ENCODE data around the gene SPARCL1. TPM values are rescaled to one million over a fixed set of nuclear protein-coding genes. Genes with fewer than 3 reads are reported as not detected.
"Not testable (repeated sequence)": the region's sequence is repeated elsewhere in the genome, so short reads cannot be mapped to it uniquely, and the experiment has no call there.

The SPARCL1 gene
- total RNA-seq, 1 experiment from 2014 or later: 0.85 TPM

DNA sequence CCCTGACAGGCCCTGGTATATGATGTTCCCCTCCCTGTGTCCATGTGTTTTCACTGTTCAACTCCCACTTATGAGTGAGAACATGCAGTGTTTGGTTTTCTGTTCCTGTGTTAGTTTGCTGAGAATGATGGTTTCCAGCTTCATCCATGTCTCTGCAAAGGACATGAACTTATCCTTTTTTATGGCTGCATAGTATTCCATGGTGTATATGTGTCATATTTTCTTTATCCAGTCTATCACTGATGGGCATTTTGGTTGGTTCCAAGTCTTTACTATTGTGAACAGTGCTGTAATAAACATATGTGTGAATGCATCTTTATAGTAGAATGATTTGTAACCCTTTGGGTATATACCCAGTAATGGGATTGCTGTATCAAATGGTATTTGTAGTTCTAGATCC is 45.9 kb downstream of the SPARCL1 start:
- H3K27ac Mint-ChIP-seq; ATAC-seq; DNase-seq (ENCODE audit: low spot score); H3K27me3 Mint-ChIP-seq (ENCODE audit: low read depth); POLR2A ChIA-PET; H3K4me3 Mint-ChIP-seq: not testable (repeated sequence)
- H3K36me3 Mint-ChIP-seq: peaks cover 31% of the 10 kb centered on the region
- H3K9me3 Mint-ChIP-seq: peaks cover 44% of the 10 kb centered on the region
- peaks cover 11% of the 10 kb centered on the region for H3K4me1 Mint-ChIP-seq
- CTCF ChIA-PET: interaction anchor here (1.3 kb wide), 1 partner anchor 14 kb away, joined by 4 read pairs; no protein-coding TSS in a partner anchor

DNA sequence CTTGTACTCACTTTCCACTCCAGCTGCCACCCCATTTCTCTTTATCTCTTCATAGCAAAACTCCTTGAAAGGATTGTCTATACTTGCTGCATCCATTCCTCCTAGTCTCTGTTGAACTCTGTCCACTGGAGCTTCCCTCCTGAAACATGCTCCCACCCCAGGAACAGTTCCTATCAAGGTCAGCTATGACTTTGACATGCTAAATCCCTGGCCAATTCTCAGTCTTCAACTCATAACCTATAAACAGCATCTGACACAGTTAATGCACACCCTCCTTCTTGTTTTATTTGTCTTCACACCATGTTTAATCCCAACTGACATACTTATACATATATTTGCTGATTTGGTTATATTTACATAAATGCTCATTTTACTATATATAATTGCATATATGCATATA is 47.8 kb downstream of the SPARCL1 start:
- Mint-ChIP-seq H3K27me3 (ENCODE audit: low read depth) (no peaks in the 10 kb centered on the region; the same call in 1 of the 2 replicates), H3K27ac (no peak overlapping the region), H3K36me3 (peaks cover 19% of the 10 kb centered on the region), H3K4me3 (no peak overlapping the region), H3K9me3 (peaks cover 28% of the 10 kb centered on the region), H3K4me1 (peaks cover 27% of the 10 kb centered on the region)
- DNase-seq (ENCODE audit: low spot score) (no peak), ATAC-seq (no peak)
- TF ChIP-seq ZNF121 (CRISPR knock-in tag; IDR thresholded peaks at IDR 0.05): no peak
- TF ChIP-seq JUN (CRISPR knock-in tag; IDR thresholded peaks at IDR 0.05): no peak
- TF ChIP-seq ZNF138 (CRISPR knock-in tag; conservative IDR thresholded peaks at IDR 0.05): no peak
- no peak for TF ChIP-seq ELF4 (CRISPR knock-in tag; IDR thresholded peaks at IDR 0.05; ENCODE audit: low read depth)
- TF ChIP-seq NFATC4 (CRISPR knock-in tag; IDR thresholded peaks at IDR 0.05): no peak
- TF ChIP-seq RELA (CRISPR knock-in tag; IDR thresholded peaks at IDR 0.05; ENCODE audit: borderline replicate concordance): no peak
- no peak for TF ChIP-seq ZBTB21 (CRISPR knock-in tag; IDR thresholded peaks at IDR 0.05; ENCODE audit: borderline replicate concordance)
- no peak for TF ChIP-seq ZNF416 (CRISPR knock-in tag; IDR thresholded peaks at IDR 0.05)
- no peak for TF ChIP-seq ESRRA (CRISPR knock-in tag; IDR thresholded peaks at IDR 0.05; ENCODE audit: borderline replicate concordance)
- TF ChIP-seq MAX (CRISPR knock-in tag; IDR thresholded peaks at IDR 0.05): no peak
- TF ChIP-seq ATF1 (CRISPR knock-in tag; IDR thresholded peaks at IDR 0.05): no peak
- TF ChIP-seq ZNF232 (CRISPR knock-in tag; IDR thresholded peaks at IDR 0.05): no peak
- ChIA-PET POLR2A (no interaction called here), CTCF (no interaction called here)

GRCh38 chr4:87478732-87479250 is 50.4 kb downstream of the SPARCL1 start:
- POLR2A ChIA-PET: no interaction called here
- no peak overlapping the region for H3K27ac Mint-ChIP-seq
- peaks cover 7% of the 10 kb centered on the region for H3K36me3 Mint-ChIP-seq
- TF ChIP-seq ZNF317 (CRISPR knock-in tag; IDR thresholded peaks at IDR 0.05; ENCODE audit: borderline replicate concordance, low read depth) (no peak), NR2C2 (CRISPR knock-in tag; IDR thresholded peaks at IDR 0.05) (no peak), CREM (CRISPR knock-in tag; IDR thresholded peaks at IDR 0.05) (no peak), FOXK1 (CRISPR knock-in tag; IDR thresholded peaks at IDR 0.05) (no peak)
- DNase-seq (ENCODE audit: low spot score): no peak
- CTCF ChIA-PET: interaction anchor here (1.0 to 1.7 kb wide), 2 partner anchors 88 to 370 kb away, joined by 3 to 6 read pairs; partner anchors contain the start of gene HSD17B11
- no peaks in the 10 kb centered on the region for H3K27me3 Mint-ChIP-seq (ENCODE audit: low read depth)
- ATAC-seq: peak; percentile 56
- peaks cover 30% of the 10 kb centered on the region for H3K4me1 Mint-ChIP-seq
- H3K4me3 Mint-ChIP-seq: no peak overlapping the region
- H3K9me3 Mint-ChIP-seq: peaks cover 13% of the 10 kb centered on the region

GRCh38 chr4:87476934-87477333 is 52.2 kb downstream of the SPARCL1 start:
- ATAC-seq: no peak

More at GRCh38 chr4:87476934-87477333, 52.2 kb downstream of the SPARCL1 start:
- TF ChIP-seq ZNF423 (CRISPR knock-in tag; IDR thresholded peaks at IDR 0.05) (no peak), ARID4B (CRISPR knock-in tag; IDR thresholded peaks at IDR 0.05; ENCODE audit: borderline replicate concordance) (no peak), GABPB1 (CRISPR knock-in tag; IDR thresholded peaks at IDR 0.05) (no peak), SMAD3 (CRISPR knock-in tag; IDR thresholded peaks at IDR 0.05; ENCODE audit: borderline replicate concordance) (no peak), ZNF232 (CRISPR knock-in tag; IDR thresholded peaks at IDR 0.05) (no peak)
- TF ChIP-seq, protein P1, sequence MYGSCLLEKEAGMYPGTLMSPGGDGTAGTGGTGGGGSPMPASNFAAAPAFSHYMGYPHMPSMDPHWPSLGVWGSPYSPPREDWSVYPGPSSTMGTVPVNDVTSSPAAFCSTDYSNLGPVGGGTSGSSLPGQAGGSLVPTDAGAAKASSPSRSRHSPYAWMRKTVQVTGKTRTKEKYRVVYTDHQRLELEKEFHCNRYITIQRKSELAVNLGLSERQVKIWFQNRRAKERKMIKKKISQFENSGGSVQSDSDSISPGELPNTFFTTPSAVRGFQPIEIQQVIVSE (CRISPR knock-in tag; IDR thresholded peaks at IDR 0.05; ENCODE audit: borderline replicate concordance): no peak
- TF ChIP-seq, protein P2, sequence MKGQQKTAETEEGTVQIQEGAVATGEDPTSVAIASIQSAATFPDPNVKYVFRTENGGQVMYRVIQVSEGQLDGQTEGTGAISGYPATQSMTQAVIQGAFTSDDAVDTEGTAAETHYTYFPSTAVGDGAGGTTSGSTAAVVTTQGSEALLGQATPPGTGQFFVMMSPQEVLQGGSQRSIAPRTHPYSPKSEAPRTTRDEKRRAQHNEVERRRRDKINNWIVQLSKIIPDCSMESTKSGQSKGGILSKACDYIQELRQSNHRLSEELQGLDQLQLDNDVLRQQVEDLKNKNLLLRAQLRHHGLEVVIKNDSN (CRISPR knock-in tag; IDR thresholded peaks at IDR 0.05): no peak
- Mint-ChIP-seq H3K27me3 (ENCODE audit: low read depth) (no peaks in the 10 kb centered on the region), H3K4me1 (peaks cover 30% of the 10 kb centered on the region), H3K36me3 (no peaks in the 10 kb centered on the region), H3K27ac (no peak overlapping the region), H3K9me3 (peaks cover 5% of the 10 kb centered on the region), H3K4me3 (no peak overlapping the region)
- POLR2A ChIA-PET: no interaction called here
- CTCF ChIA-PET: interaction anchor here (0.7 kb wide), 2 partner anchors 67 to 497 kb away, joined by 3 read pairs; no protein-coding TSS in a partner anchor
- no peak for DNase-seq (ENCODE audit: low spot score)
